Neuronal stem cell (in vitro differentiated cells): ENCODE measurements around the gene KIAA0930.

Experiments used
- DNase-seq: peaks from one replicate; pipeline ENCODE4 v3.0.0-alpha.2; 2013; ENCODE audit warnings: low spot score
- H2AFZ ChIP-seq: one replicate; pipeline ENCODE4 v1.6.1; 2013; ENCODE audit warnings: mild to moderate bottlenecking, low read length, inconsistent platforms
- H2AK5ac ChIP-seq: 2 replicates; pipeline ENCODE4 v1.6.1; 2013; ENCODE audit warnings: low read depth, mild to moderate bottlenecking, inconsistent platforms, low read length, moderate library complexity, mixed read lengths
- H2BK120ac ChIP-seq: 2 replicates; pipeline ENCODE4 v1.6.1; 2013; ENCODE audit warnings: low read depth, mild to moderate bottlenecking, inconsistent platforms, low read length, moderate library complexity, mixed read lengths
- H2BK12ac ChIP-seq: one replicate; pipeline ENCODE4 v1.6.1; 2013; ENCODE audit warnings: low read length, inconsistent platforms
- H2BK15ac ChIP-seq: 2 replicates; pipeline ENCODE4 v1.6.1; 2013; ENCODE audit warnings: mild to moderate bottlenecking, low read length, inconsistent platforms, mixed read lengths
- H2BK5ac ChIP-seq: one replicate; pipeline ENCODE4 v1.6.1; 2013; ENCODE audit warnings: inconsistent platforms, mild to moderate bottlenecking, low read length, moderate library complexity
- H3K14ac ChIP-seq: one replicate; pipeline ENCODE4 v1.6.1; 2013; ENCODE audit warnings: low read length, inconsistent platforms
- H3K18ac ChIP-seq: 2 replicates; pipeline ENCODE4 v1.6.1; 2013; ENCODE audit warnings: low read length, inconsistent platforms
- H3K23ac ChIP-seq: 2 replicates; pipeline ENCODE4 v1.6.1; 2013; ENCODE audit warnings: low read depth, mild to moderate bottlenecking, mixed read lengths, low read length, inconsistent platforms; ENCODE audit not compliant: poor library complexity
- H3K27ac ChIP-seq: replicated peaks from 3 replicates; pipeline ENCODE4 v1.5.1; 2013; ENCODE audit warnings: low read length, inconsistent platforms
- H3K27me3 ChIP-seq, 3 experiments: 2 replicates each; pipeline ENCODE4 v1.6.1; 2013; ENCODE audit warnings: low read length in 3 of 3, mild to moderate bottlenecking in 2 of 3, inconsistent platforms in 1 of 3, low read depth in 1 of 3, mixed read lengths in 1 of 3, moderate library complexity in 1 of 3; ENCODE audit not compliant: control insufficient read depth in 3 of 3, insufficient read depth in 3 of 3
- H3K36me3 ChIP-seq, 2 donors: replicated peaks in 1 of 2; 2 replicates each; pipeline ENCODE4 v1.6.1; 2013; ENCODE audit warnings: low read length in 2 of 2; ENCODE audit not compliant: control insufficient read depth in 2 of 2, insufficient read depth in 2 of 2
- H3K4ac ChIP-seq: 2 replicates; pipeline ENCODE4 v1.6.1; 2013; ENCODE audit warnings: inconsistent platforms, mild to moderate bottlenecking, low read length, moderate library complexity
- H3K4me1 ChIP-seq, 2 donors: 1 replicate in 1 of 2; 2 replicates in 1 of 2; pipeline ENCODE4 v1.6.1; 2013; ENCODE audit warnings: low read length in 2 of 2, low read depth in 1 of 2; ENCODE audit not compliant: control insufficient read depth in 2 of 2, insufficient read depth in 1 of 2
- H3K4me2 ChIP-seq: one replicate; pipeline ENCODE4 v1.6.1; 2013; ENCODE audit warnings: mild to moderate bottlenecking, low read length, inconsistent platforms; ENCODE audit not compliant: insufficient read depth, poor library complexity, severe bottlenecking
- H3K4me3 ChIP-seq, 2 donors: 2 replicates each; pipeline ENCODE4 v1.5.1; 2013; ENCODE audit warnings: low read length in 2 of 2, mild to moderate bottlenecking in 2 of 2, inconsistent platforms in 1 of 2, moderate library complexity in 1 of 2
- H3K79me1 ChIP-seq: one replicate; pipeline ENCODE4 v1.6.1; 2013; ENCODE audit warnings: low read depth, mild to moderate bottlenecking, inconsistent platforms, low read length, moderate library complexity
- H3K9ac ChIP-seq: one replicate; pipeline ENCODE4 v1.6.1; 2013; ENCODE audit warnings: mild to moderate bottlenecking, low read depth, low read length, inconsistent platforms; ENCODE audit not compliant: poor library complexity
- H3K9me3 ChIP-seq, 2 donors: replicated peaks in 1 of 2; 2 replicates each; pipeline versions ENCODE3 to v1.6.1; 2013; ENCODE audit warnings: low read length in 2 of 2, mild to moderate bottlenecking in 2 of 2, inconsistent platforms in 1 of 2, low read depth in 1 of 2, mixed read lengths in 1 of 2, moderate library complexity in 1 of 2; ENCODE audit not compliant: control insufficient read depth in 2 of 2, insufficient read depth in 1 of 2
- H4K8ac ChIP-seq: one replicate; pipeline ENCODE4 v1.6.1; 2013; ENCODE audit warnings: low read depth, mild to moderate bottlenecking, inconsistent platforms, low read length, moderate library complexity
- H4K91ac ChIP-seq: one replicate; pipeline ENCODE4 v1.6.1; 2013; ENCODE audit warnings: low read length, low read depth, mild to moderate bottlenecking, inconsistent platforms; ENCODE audit not compliant: poor library complexity
- WGBS, 2 donors: extraction: QIAGEN DNeasy Blood & Tissue Kit; methylation state at CpG; one replicate each; pipeline ENCODE4 v1.1.7; 2013; ENCODE audit warnings: missing lambda C conversion rate in 2 of 2, mixed read lengths in 1 of 2; ENCODE audit not compliant: insufficient read length in 2 of 2, insufficient replicate concordance in 1 of 2; ENCODE audit errors: extremely low coverage in 2 of 2; 5-methylcytosine and 5-hydroxymethylcytosine counted together

The KIAA0930 gene

DNA sequence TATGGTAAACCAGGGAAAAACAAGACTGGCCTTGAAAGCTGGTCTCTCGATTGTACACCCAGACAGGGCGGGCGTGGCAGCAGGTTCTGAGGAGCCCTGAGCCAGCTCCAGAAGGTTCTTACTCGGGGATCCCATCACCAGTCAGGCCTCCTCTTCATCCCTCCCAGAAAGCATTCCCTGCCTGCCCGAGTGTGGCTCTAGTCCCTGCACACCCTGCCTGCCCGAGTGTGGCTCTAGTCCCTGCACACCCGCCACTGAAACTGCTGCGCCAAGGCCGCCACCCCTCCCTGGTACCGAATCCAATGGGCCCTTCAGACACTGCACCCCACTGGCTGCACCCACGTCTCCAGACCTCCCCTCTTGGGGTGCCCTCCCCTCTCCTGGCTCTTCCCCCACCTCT is 30.1 kb downstream of the KIAA0930 start:
- Histone ChIP-seq H3K14ac (peak overlapping the region; percentile 0), H3K27me3 (no peaks in the 10 kb centered on the region), H3K18ac (peak overlapping the region; percentile 39), H2BK120ac (no peak overlapping the region), H3K4me1 (peaks cover 17 to 22% of the 10 kb centered on the region in 2 donors), H2BK12ac (peak overlapping the region; percentile 81), H2BK15ac (no peak overlapping the region), H3K4me3 (peak overlapping the region in 1 of 2 donors; percentile 53), H3K23ac (peak overlapping the region; percentile 71), H4K91ac (no peak overlapping the region), H3K27ac (no peak overlapping the region), H2AFZ (no peak overlapping the region), H3K79me1 (no peaks in the 10 kb centered on the region), H3K9me3 (no peaks in the 10 kb centered on the region), H3K4me2 (no peak overlapping the region), H3K4ac (no peak overlapping the region), H2BK5ac (no peak overlapping the region), H2AK5ac (peak overlapping the region; percentile 58), H3K36me3 (peaks cover 0 to 10% of the 10 kb centered on the region in 2 donors), H4K8ac (no peak overlapping the region), H3K9ac (peak overlapping the region; percentile 15)
- no CpG with 5 or more reads among the region's 11 CpGs for WGBS, 2 donors
- no peak for DNase-seq

DNA sequence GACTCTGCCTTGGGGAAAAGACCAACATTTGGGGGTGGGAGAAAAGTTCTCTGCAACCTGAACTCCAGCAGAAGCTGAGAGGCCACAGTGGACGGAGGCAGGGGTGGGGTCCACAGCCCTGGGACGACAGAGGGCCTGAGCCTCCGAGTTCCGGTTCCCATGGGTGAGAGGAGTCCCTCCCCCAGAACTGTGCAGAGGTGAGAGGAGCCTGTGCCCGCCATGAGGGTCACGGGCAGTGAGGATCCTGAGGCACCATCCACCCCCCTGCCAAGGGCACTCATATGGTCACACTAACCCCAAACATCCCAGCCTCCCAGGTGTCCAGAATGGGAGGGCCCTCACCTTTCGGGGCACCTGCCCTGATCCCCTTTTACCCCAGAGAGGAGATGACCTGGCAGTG is 30.5 kb downstream of the KIAA0930 start:
- H3K36me3 ChIP-seq = peaks cover 0 to 10% of the 10 kb centered on the region in 2 donors
- no peak overlapping the region for H3K4me3 ChIP-seq
- H4K91ac ChIP-seq = no peak overlapping the region
- peak overlapping the region; percentile 71 for H3K18ac ChIP-seq
- no peaks in the 10 kb centered on the region for H3K79me1 ChIP-seq
- H2AK5ac ChIP-seq = no peak overlapping the region
- H4K8ac ChIP-seq = no peak overlapping the region
- no CpG with 5 or more reads among the region's 7 CpGs for WGBS, 2 donors
- H3K27ac ChIP-seq = no peak overlapping the region
- H3K27me3 ChIP-seq = no peaks in the 10 kb centered on the region
- peaks cover 17 to 22% of the 10 kb centered on the region in 2 donors for H3K4me1 ChIP-seq
- H2BK12ac ChIP-seq = no peak overlapping the region
- DNase-seq = no peak
- no peak overlapping the region for H2BK120ac ChIP-seq
- no peak overlapping the region for H3K4me2 ChIP-seq
- no peaks in the 10 kb centered on the region for H3K9me3 ChIP-seq
- H2AFZ ChIP-seq = no peak overlapping the region
- H2BK5ac ChIP-seq = no peak overlapping the region
- H3K14ac ChIP-seq = peak overlapping the region; percentile 0
- no peak overlapping the region for H2BK15ac ChIP-seq
- no peak overlapping the region for H3K4ac ChIP-seq
- no peak overlapping the region for H3K23ac ChIP-seq
- peak overlapping the region; percentile 37 for H3K9ac ChIP-seq

DNA sequence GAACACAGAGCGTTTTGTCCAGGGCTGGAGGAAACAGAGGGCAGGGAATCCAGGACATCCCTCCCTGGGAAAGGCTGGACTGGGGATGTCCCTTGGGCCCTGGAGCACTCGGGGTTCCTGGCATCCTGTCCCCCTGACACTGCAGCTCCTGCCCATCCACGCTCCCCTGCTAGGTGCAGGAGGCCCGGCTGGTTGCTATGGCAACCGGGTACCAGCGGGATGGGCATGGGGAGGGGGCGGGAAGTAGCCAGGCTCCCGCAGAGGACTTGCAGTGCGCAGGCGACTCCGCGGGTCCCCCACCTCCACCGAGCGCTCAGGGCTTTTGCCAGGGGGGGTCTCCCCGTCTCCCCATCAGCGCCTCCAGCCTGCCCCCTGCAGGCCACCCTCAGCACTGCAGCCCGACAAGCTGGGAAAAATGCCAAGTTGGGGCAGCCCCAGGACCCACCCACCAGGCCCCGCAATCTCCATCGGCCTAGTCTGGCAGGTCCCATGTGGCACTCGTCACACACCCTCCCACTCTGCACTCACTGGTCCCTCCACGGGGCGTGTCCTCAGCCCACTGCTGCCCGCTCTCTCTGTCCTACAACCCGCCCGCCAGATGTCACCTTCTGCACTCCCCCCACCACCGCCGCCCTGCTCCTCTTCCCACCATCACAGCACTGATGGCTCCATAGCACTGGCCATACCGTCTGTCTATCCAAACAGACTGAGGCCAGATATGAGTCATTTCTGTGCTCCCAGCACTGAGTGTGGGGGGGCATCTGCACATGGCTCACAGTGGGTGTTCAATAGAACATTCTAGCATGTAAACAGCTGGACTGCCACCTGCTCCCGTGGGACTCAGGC is 31.5 kb downstream of the KIAA0930 start:
- WGBS, 2 donors = no CpG with 5 or more reads among the region's 29 CpGs
- peak overlapping the region in 1 of 2 donors; percentile 30 for H3K4me3 ChIP-seq
- peak overlapping the region; percentile 43 for H3K23ac ChIP-seq
- no peak overlapping the region for H4K91ac ChIP-seq
- peaks cover 0 to 10% of the 10 kb centered on the region in 2 donors for H3K36me3 ChIP-seq
- no peak overlapping the region for H3K4me2 ChIP-seq
- no peak overlapping the region for H2BK120ac ChIP-seq
- H3K27me3 ChIP-seq = no peaks in the 10 kb centered on the region
- peak overlapping the region; percentile 52 for H3K18ac ChIP-seq
- H3K4me1 ChIP-seq = peaks cover 17 to 22% of the 10 kb centered on the region in 2 donors
- no peaks in the 10 kb centered on the region for H3K9me3 ChIP-seq
- H3K4ac ChIP-seq = no peak overlapping the region
- no peak overlapping the region for H4K8ac ChIP-seq
- peak overlapping the region; percentile 24 for H3K27ac ChIP-seq
- H2AK5ac ChIP-seq = no peak overlapping the region
- H2AFZ ChIP-seq = no peak overlapping the region
- H2BK15ac ChIP-seq = no peak overlapping the region
- peak overlapping the region; percentile 4 for H2BK5ac ChIP-seq
- H3K79me1 ChIP-seq = no peaks in the 10 kb centered on the region
- DNase-seq = peak; percentile 55
- peak overlapping the region; percentile 77 for H3K9ac ChIP-seq
- H2BK12ac ChIP-seq = no peak overlapping the region
- H3K14ac ChIP-seq = peak overlapping the region; percentile 82

DNA sequence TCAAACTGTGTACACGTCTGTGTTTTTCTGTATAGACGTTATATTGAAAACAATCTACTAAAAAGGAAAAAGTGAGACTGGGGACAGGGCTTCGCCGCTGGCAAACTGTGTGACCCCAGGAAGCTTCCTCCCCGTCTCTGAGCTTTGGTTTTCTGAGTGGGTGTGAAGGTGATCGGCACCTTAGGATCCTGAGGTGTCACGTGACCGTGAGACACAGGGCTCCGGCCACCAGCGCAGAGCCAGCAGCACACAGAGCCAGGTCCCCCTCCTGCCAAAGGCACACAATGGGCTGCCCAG is 32.0 kb downstream of the KIAA0930 start:
- no peak for DNase-seq
- H2BK120ac ChIP-seq = no peak overlapping the region
- no peak overlapping the region for H2AFZ ChIP-seq
- H3K9me3 ChIP-seq = no peaks in the 10 kb centered on the region
- no peak overlapping the region for H2BK5ac ChIP-seq
- H3K79me1 ChIP-seq = no peaks in the 10 kb centered on the region
- H3K27me3 ChIP-seq = no peaks in the 10 kb centered on the region
- no peak overlapping the region for H4K91ac ChIP-seq
- H3K4me3 ChIP-seq = peak overlapping the region in 1 of 2 donors; percentile 30
- H2BK12ac ChIP-seq = no peak overlapping the region
- H3K4me1 ChIP-seq = peaks cover 17 to 22% of the 10 kb centered on the region in 2 donors
- no peak overlapping the region for H3K4me2 ChIP-seq
- H4K8ac ChIP-seq = no peak overlapping the region
- H3K9ac ChIP-seq = peak overlapping the region; percentile 30
- H2AK5ac ChIP-seq = no peak overlapping the region
- H3K27ac ChIP-seq = peak overlapping the region; percentile 24
- H2BK15ac ChIP-seq = no peak overlapping the region
- no CpG with 5 or more reads among the region's 10 CpGs for WGBS, 2 donors
- H3K18ac ChIP-seq = peak overlapping the region; percentile 52
- H3K4ac ChIP-seq = no peak overlapping the region
- peak overlapping the region; percentile 21 for H3K14ac ChIP-seq
- H3K23ac ChIP-seq = peak overlapping the region; percentile 43
- H3K36me3 ChIP-seq = peaks cover 0 to 10% of the 10 kb centered on the region in 2 donors
